Activated T-cell treated with anti-CD3 and anti-CD28 coated beads, Interleukin-2, amount 50 U/mL, for 72 hours (primary cell): ENCODE data around the gene IKZF4. TPM values are rescaled to one million over a fixed set of nuclear protein-coding genes. Genes with fewer than 3 reads are reported as not detected.
A peak's percentile ranks its signal among the peaks of the same experiment; 100 is the strongest.
"Not testable (repeated sequence)": the region's sequence is repeated elsewhere in the genome, so short reads cannot be mapped to it uniquely, and the experiment has no call there.

Experiments
- ATAC-seq, 2 donors: fragments of 150-1000 bp; cut with Tn5 transposase; replicated peaks in 1 of 2; 2 replicates each; pipeline ENCODE4 v1.10.0; 2021; ENCODE audit warnings: moderate library complexity in 2 of 2, mild to moderate bottlenecking in 1 of 2
- DNase-seq, 2 donors: peaks; one replicate each; pipeline ENCODE4 v3.0.0; 2021 to 2022; ENCODE audit warnings: mixed read lengths in 1 of 2
- H3K27ac Mint-ChIP-seq: one replicate; pipeline ENCODE4 v1.8.0; 2022; ENCODE audit warnings: mild to moderate bottlenecking, moderate library complexity, mixed read lengths
- H3K27me3 Mint-ChIP-seq: one replicate; pipeline ENCODE4 v1.8.0; 2022; ENCODE audit warnings: low read depth, mixed read lengths
- H3K36me3 Mint-ChIP-seq, 2 donors: one replicate each; pipeline ENCODE4 v1.8.0; 2022; ENCODE audit warnings: mixed read lengths in 2 of 2, mild to moderate bottlenecking in 1 of 2; ENCODE audit not compliant: insufficient read depth in 2 of 2
- H3K4me1 Mint-ChIP-seq: one replicate; pipeline ENCODE4 v1.8.0; 2022; ENCODE audit warnings: low read depth, mixed read lengths
- H3K4me3 Mint-ChIP-seq, 2 donors: one replicate each; pipeline ENCODE4 v1.8.0; 2022; ENCODE audit warnings: mild to moderate bottlenecking in 2 of 2, mixed read lengths in 2 of 2, moderate library complexity in 2 of 2
- H3K9me3 Mint-ChIP-seq, 2 donors: one replicate each; pipeline ENCODE4 v1.8.0; 2022; ENCODE audit warnings: mixed read lengths in 2 of 2
- total RNA-seq, 2 donors: library from RNA; stranded (reverse); gene quantifications; one replicate each; pipeline ENCODE4 v1.2.3, GENCODE V29; 2022

IKZF4 gene
- total RNA-seq, result 10 to 100 TPM; 22.8 to 25.0 TPM

GRCh38 chr12:56020423-56021184 is at the start of gene IKZF4:
TSS of gene IKZF4 (plus strand) at chr12:56021043. CDS start at chr12:56021494, 451 bp downstream.
- DNase-seq (peak in 1 of 2 donors; percentile 29), ATAC-seq (peak; percentile 41 to 45)
- H3K4me3 Mint-ChIP-seq, result peak within 1 kb of the TSS; percentile 95 to 97
- no peaks in the 10 kb centered on the region for H3K27me3 Mint-ChIP-seq
- H3K27ac Mint-ChIP-seq, result peak within 1 kb of the TSS; percentile 96
- no peaks in the 10 kb centered on the region for H3K9me3 Mint-ChIP-seq
- H3K4me1 Mint-ChIP-seq, result peaks cover 52% of the 10 kb centered on the region
- H3K36me3 Mint-ChIP-seq, result peaks cover under 1 to 2% of the 10 kb centered on the region in 2 donors

- no peak for ATAC-seq
- DNase-seq, result no peak
These were observed 48.8 kb upstream of the IKZF4 start for GRCh38 chr12:55972042-55972441.

GRCh38 chr12:55972456-55972855 is 48.4 kb upstream of the IKZF4 start:
- Mint-ChIP-seq H3K9me3 (no peaks in the 10 kb centered on the region), H3K27ac (no peak overlapping the region), H3K36me3 (peaks cover 9 to 16% of the 10 kb centered on the region in 2 donors), H3K4me1 (peaks cover 24% of the 10 kb centered on the region), H3K4me3 (no peak overlapping the region), H3K27me3 (no peaks in the 10 kb centered on the region)
- no peak for DNase-seq
- ATAC-seq, result no peak

More at GRCh38 chr12:55972042-55972441, 48.8 kb upstream of the IKZF4 start:
- Mint-ChIP-seq H3K36me3 (peaks cover 10 to 16% of the 10 kb centered on the region in 2 donors), H3K27me3 (no peaks in the 10 kb centered on the region), H3K4me1 (peaks cover 25% of the 10 kb centered on the region), H3K4me3 (no peak overlapping the region), H3K9me3 (no peaks in the 10 kb centered on the region), H3K27ac (no peak overlapping the region)

GRCh38 chr12:55972911-55973598 is 47.8 kb upstream of the IKZF4 start:
- Mint-ChIP-seq H3K9me3 (no peaks in the 10 kb centered on the region), H3K4me1 (peaks cover 18% of the 10 kb centered on the region), H3K4me3 (no peak overlapping the region), H3K27ac (no peak overlapping the region), H3K36me3 (peaks cover 3 to 10% of the 10 kb centered on the region in 2 donors), H3K27me3 (no peaks in the 10 kb centered on the region)
- no peak for ATAC-seq
- DNase-seq, result peak in 1 of 2 donors; percentile 9

- Mint-ChIP-seq H3K36me3 (peaks cover 1 to 8% of the 10 kb centered on the region in 2 donors), H3K9me3 (no peaks in the 10 kb centered on the region), H3K4me1 (peaks cover 11% of the 10 kb centered on the region), H3K27me3 (no peaks in the 10 kb centered on the region), H3K4me3 (no peak within 1 kb of the TSS), H3K27ac (no peak within 1 kb of the TSS)
- peak; percentile 96 to 99 for DNase-seq
- ATAC-seq, result peak; percentile 91 to 92
These were observed 47.1 kb upstream of the IKZF4 start, which contains the start of gene RAB5B for GRCh38 chr12:55973599-55974307. TSS of gene RAB5B (plus strand) at chr12:55974078. CDS start at chr12:55986961, 12,883 bp downstream.

DNA sequence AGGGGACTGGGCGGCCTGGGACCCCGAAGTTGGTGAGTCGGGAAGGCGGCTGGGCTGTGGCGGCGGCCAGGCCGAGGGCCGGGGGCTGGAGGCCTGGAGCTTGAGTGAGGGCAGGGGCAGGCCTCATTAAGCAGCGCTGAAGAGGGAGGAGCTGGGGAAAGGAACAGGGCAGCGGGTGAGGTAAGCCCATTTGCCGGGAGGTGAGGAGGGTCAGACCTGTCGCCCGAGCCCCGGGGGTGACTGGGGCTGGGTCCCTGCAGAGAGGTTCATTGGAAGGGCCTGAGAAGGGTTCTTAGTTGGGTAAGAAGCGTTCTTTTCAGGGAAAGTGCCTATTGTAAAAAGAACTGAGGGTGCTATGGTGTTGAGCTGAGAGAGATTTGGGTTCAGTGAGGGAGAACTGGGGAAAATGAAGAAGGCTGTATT is 46.5 kb upstream of the IKZF4 start:
- H3K9me3 Mint-ChIP-seq, result no peaks in the 10 kb centered on the region
- no peak overlapping the region for H3K27ac Mint-ChIP-seq
- ATAC-seq (peak; percentile 19 to 30), DNase-seq (peak; percentile 59 to 60)
- peaks cover 0 to 10% of the 10 kb centered on the region in 2 donors for H3K36me3 Mint-ChIP-seq
- no peaks in the 10 kb centered on the region for H3K27me3 Mint-ChIP-seq
- peaks cover 7% of the 10 kb centered on the region for H3K4me1 Mint-ChIP-seq
- no peak overlapping the region for H3K4me3 Mint-ChIP-seq

DNA sequence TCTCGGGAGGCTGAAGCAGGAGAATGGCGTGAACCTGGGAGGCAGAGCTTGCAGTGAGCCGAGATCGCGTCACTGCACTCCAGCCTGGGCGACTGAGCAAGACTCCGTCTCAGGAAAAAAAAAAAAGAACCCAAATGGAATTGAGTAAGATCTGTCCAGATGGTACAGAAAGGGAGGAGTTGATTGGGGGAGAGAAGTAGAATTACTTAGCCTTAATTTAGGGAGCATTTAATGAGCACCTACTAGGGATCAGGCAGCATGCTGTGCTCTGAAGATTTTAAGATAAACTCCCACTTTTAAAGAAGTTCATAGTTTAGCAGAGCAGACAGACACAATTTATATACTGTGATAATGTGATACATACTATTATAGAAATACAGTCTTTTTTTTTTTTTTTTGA is 42.5 kb upstream of the IKZF4 start:
- DNase-seq (no peak), ATAC-seq (no peak)
- no peak overlapping the region for H3K4me3 Mint-ChIP-seq
- H3K27ac Mint-ChIP-seq, result peak overlapping the region; percentile 56
- peaks cover 7% of the 10 kb centered on the region for H3K4me1 Mint-ChIP-seq
- H3K9me3 Mint-ChIP-seq, result no peaks in the 10 kb centered on the region
- no peaks in the 10 kb centered on the region for H3K27me3 Mint-ChIP-seq
- H3K36me3 Mint-ChIP-seq, result peaks cover 0 to 9% of the 10 kb centered on the region in 2 donors

GRCh38 chr12:55979069-55979468 is 41.8 kb upstream of the IKZF4 start:
- H3K4me1 Mint-ChIP-seq, result peaks cover 7% of the 10 kb centered on the region
- ATAC-seq (no peak), DNase-seq (no peak)
- H3K9me3 Mint-ChIP-seq, result no peaks in the 10 kb centered on the region
- H3K27me3 Mint-ChIP-seq, result no peaks in the 10 kb centered on the region
- peak overlapping the region; percentile 51 for H3K27ac Mint-ChIP-seq
- H3K4me3 Mint-ChIP-seq, result no peak overlapping the region
- peaks cover 0 to 11% of the 10 kb centered on the region in 2 donors for H3K36me3 Mint-ChIP-seq

- not testable (repeated sequence) for H3K9me3 Mint-ChIP-seq, ATAC-seq, H3K27me3 Mint-ChIP-seq, H3K27ac Mint-ChIP-seq, H3K4me3 Mint-ChIP-seq, H3K4me1 Mint-ChIP-seq, DNase-seq
- peaks cover under 1 to 11% of the 10 kb centered on the region in 2 donors for H3K36me3 Mint-ChIP-seq
These were observed 39.0 kb upstream of the IKZF4 start for GRCh38 chr12:55981882-55982281.

- ATAC-seq (no peak), DNase-seq (no peak)
- Mint-ChIP-seq H3K4me1 (no peaks in the 10 kb centered on the region), H3K9me3 (no peaks in the 10 kb centered on the region), H3K27me3 (no peaks in the 10 kb centered on the region), H3K4me3 (no peak overlapping the region), H3K27ac (no peak overlapping the region), H3K36me3 (peaks cover 1 to 11% of the 10 kb centered on the region in 2 donors)
These were observed 38.4 kb upstream of the IKZF4 start for GRCh38 chr12:55982319-55982936.

DNA sequence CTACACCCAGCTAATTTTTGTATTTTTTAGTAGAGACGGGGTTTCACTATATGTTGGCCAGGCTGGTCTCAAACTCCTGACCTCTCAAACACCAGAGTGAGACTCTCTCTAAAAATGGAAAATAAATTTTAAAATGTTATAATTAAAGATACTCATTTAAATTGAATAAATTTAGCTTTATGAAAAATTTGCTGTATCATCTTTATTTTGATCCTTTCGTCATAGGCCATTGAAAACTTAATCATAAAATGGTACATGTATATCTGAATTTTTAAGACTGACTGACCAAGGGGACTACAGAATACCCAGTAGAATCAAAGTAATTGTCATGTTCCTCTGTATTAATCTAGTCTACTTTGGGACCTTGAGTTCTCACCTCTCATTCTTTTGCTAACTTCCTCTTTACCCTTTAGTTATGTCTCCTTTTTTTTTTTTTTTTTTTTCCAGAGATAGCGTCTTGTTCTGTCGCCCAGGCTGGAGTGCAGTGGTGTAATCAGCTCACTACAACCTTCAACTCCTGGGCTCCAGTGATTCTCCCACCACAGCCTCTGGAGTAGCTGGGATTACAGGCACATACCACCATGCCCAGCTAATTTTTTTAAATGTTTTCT is 37.5 kb upstream of the IKZF4 start:
- Mint-ChIP-seq H3K27me3 (no peaks in the 10 kb centered on the region), H3K4me1 (no peaks in the 10 kb centered on the region), H3K27ac (no peak overlapping the region)

GRCh38 chr12:55984861-55985260 is 36.0 kb upstream of the IKZF4 start:
- ATAC-seq, result no peak
- Mint-ChIP-seq H3K36me3 (peaks cover 1 to 17% of the 10 kb centered on the region in 2 donors), H3K27me3 (no peaks in the 10 kb centered on the region), H3K4me3 (no peak overlapping the region), H3K27ac (no peak overlapping the region), H3K9me3 (no peaks in the 10 kb centered on the region), H3K4me1 (no peaks in the 10 kb centered on the region)
- DNase-seq, result no peak

More for the DNA sequence above, 37.5 kb upstream of the IKZF4 start:
- Mint-ChIP-seq H3K9me3 (no peaks in the 10 kb centered on the region), H3K36me3 (peaks cover 1 to 11% of the 10 kb centered on the region in 2 donors), H3K4me3 (no peak overlapping the region)
- DNase-seq (no peak), ATAC-seq (no peak)
